NB4 (cell line): ENCODE data around the gene SNX9.

Source experiments
- CTCF ChIP-seq: IDR thresholded peaks from one replicate; pipeline ENCODE4 v1.5.1; 2012; ENCODE audit warnings: low read depth, low read length
- POLR2A ChIP-seq: IDR thresholded peaks from 2 replicates; pipeline ENCODE4 v1.6.1; 2011; ENCODE audit warnings: mild to moderate bottlenecking; ENCODE audit not compliant: insufficient read length; ENCODE audit errors: extremely low read depth

DNA sequence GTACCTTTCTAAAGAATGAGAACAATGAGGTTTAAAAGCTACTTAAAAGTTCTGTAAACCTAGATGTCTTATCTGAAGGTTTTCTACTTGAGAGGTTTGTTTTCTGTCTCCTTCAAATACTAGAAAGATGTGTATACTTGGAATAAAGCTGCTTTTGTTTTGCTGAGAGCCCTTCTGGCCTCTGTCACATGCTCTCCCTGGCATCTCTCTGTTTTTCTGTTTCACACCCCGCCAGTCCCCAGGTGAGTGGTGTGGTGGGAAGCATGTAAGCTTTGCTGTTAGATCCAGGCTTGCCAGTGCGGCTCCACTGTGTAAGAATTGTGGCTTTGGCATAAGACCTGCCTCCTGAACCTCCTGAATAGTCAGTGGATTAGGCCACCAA lies 56.8 kb downstream of the SNX9 start:
- no peak for TF ChIP-seq POLR2A
- no peak for TF ChIP-seq CTCF
